NCI-H2227 treated with DMSO at 0.1 percent for 48 hours (cell line): ENCODE measurements around the gene CCDC197.
A peak's percentile ranks its signal among the peaks of the same experiment; 100 is the strongest.

Experiments
- DNase-seq: peaks from one replicate; lab custom pipeline; 2025; lab: John Stamatoyannopoulos, UW

Gene CCDC197

DNA sequence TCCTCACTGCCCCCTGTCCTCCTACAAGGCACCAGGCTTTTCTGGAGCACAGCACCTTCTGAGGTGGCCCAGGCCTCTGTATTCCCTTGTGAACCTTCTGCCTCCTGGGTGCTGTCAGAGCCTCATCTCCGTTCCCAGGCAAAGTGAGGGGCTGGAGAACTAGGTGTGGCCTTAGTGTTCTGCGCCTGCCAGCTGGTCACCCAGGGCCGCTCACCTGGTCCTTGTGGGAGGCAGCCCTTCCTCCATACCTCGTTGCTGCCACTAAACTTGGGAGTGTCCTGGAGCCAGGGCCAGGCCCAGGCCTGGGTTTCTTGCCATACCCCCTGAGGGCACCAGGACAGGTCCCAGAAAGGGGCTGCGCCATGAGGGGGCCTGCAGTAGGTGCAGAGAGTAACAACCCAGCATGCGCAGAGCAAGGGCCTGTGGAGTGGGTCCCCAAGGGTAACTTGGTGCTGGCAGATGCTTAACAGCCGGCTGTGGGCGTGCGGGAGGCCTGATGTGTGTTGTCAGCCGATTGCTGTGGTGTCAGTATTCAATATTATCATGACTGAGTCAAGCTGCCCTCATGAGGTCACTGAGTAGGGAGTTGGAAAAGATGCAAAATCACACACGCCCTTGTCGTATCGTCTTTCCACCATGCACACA lies 46.1 kb downstream of the CCDC197 start:
- no peak for DNase-seq

DNA sequence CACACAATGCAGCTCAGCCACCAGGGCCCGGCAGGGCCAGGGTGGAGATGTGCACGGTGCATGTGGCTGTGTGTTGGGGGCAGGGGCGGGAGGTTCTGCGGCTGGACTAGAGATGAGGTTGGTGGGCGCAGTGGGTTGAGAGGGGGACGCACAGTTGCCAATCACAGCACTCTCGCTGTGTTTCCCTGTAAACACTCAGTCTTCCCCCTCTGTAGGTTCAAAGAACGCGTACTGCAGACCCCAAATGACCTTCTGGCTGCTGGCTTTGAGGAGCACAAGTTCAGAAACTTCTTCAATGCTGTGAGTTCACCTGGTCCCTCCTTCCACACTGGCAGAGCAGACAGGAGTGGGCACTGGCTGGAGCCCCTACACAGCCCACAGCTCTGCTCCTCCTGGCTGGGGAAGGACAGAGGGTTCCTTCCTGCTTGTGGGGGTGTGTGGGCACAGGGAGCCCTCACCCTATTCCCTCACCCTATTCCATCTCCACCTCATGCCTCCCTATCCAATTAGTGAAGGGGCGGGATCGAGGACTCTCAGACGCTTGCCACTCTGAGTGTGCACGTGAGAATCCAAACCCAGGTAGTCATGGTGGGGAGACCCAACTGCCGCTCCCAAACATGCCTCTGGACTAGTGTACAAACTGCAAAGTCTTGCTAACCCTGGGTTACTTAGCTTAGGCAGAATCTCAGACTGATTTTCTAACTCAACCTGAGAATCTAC lies 46.8 kb downstream of the CCDC197 start:
- DNase-seq: no peak

DNA sequence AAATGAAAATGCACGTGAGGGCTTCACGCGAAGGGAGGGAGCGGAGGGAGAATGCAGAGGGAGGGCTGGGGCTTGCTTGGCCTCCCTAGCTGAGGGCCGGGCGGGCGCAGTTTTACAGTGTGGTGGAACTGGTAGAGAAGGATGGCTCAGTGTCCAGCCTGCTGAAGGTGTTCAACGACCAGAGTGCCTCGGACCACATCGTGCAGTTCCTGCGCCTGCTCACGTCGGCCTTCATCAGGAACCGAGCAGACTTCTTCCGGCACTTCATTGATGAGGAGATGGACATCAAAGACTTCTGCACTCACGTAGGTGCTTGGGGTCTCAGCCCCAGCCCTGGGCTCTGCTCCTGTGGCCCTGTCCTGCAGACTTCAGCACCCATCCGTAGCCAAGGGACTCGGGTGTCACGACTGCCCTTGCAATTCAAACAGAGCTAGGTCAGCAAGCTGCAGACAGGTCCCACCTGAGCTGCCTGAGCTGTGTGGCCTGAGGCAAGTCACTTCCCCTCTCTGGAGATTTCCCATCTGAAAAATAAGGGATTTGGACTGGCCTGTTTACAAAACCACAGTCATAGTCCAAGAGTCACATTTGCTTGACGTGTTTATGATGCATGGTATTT lies 47.5 kb downstream of the CCDC197 start:
- DNase-seq: no peak

DNA sequence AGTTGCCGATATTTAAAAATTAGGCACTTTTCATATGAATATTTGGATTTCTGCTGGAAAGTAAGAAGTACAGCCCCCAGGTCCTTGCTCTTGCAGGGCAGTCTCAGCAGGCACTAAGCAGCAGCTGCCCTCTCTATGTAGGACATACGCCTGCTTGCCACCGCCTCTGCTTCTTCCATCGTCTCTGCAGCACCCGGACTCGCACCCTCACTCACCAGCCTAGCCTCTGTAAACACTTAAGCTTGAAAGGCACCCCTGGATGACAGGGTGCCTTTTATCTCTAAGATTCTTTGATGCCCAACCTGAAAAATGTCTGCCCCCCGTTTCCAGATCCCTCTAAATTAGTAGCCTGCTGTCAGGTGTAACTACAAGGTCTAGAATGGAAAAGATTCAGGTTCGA lies 48.0 kb downstream of the CCDC197 start:
- no peak for DNase-seq

DNA sequence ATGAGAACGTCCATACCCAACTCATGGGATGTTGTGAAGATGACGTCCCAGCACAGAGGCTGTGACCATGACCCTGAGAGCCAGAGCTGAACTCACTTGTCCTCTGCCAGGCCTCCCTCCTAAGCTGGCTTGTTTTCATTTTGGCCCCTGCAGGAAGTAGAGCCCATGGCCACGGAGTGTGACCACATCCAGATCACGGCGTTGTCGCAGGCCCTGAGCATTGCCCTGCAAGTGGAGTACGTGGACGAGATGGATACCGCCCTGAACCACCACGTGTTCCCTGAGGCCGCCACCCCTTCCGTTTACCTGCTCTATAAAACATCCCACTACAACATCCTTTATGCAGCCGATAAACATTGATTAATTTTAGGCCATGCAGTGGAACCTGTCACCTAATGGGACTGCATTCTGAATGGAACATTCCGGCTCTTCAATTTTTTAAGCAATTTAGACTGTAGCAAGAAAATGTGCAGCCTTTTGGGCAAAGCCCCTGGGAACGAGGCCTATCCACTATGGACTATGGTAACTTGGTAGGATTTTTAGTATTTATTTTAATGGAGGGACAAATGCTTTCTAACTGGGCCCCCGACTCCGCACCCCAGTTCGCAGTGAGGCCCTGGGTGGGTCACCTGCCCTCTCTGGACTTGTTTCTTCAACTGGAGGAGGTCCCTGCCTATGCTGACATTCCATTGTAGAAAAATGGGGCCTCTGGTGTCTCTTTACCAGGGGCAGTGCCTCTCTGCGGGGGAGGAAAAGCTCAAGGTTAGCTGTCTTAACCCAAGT lies 48.7 kb downstream of the CCDC197 start:
- DNase-seq: no peak

DNA sequence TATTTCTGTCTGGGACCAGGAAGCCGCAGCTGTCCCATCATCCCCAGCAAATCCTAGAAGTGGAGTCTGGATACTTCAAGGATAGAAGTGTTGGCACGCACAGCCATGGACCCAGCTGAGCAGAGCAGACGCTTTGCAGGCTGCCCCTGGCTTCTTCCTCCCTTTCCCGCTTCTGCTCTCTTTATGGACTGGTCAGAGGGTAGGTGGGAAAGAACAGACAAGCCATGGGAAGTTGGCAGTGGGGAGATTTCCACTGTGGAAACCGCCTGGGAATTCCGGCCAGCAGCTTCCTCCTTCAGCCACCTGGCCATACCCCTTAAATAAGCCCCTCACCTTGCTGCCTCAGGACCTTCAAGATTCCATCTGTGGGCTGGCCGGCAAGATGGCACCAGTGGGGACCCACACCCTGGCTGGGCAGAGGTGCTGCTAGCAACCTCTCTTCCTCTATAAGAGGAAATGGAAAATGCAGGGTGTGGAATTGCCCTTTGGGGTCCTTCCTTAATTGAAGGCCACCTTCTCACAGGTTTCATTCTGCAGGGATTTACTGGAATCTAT lies 49.7 kb downstream of the CCDC197 start:
- DNase-seq: no peak

DNA sequence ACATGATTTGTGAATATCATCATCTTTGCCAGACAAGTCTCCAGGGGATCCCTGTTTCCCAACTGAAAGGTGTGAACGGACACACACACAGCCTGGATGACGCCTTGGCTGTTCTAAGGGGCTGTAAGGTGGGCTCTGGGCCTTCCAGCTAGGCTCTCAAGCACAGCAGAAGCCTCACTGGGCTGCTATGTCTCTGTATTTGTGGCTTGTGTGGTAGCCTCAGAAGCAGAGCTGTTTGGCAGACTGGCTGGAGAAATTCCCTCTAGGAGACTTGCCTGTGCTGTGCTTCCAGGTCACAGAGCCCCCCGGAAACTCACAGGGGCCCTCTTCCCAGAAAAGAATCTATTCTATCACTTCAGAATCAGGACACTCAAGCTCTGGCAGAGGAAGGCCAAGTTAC lies 50.5 kb downstream of the CCDC197 start:
- no peak for DNase-seq

DNA sequence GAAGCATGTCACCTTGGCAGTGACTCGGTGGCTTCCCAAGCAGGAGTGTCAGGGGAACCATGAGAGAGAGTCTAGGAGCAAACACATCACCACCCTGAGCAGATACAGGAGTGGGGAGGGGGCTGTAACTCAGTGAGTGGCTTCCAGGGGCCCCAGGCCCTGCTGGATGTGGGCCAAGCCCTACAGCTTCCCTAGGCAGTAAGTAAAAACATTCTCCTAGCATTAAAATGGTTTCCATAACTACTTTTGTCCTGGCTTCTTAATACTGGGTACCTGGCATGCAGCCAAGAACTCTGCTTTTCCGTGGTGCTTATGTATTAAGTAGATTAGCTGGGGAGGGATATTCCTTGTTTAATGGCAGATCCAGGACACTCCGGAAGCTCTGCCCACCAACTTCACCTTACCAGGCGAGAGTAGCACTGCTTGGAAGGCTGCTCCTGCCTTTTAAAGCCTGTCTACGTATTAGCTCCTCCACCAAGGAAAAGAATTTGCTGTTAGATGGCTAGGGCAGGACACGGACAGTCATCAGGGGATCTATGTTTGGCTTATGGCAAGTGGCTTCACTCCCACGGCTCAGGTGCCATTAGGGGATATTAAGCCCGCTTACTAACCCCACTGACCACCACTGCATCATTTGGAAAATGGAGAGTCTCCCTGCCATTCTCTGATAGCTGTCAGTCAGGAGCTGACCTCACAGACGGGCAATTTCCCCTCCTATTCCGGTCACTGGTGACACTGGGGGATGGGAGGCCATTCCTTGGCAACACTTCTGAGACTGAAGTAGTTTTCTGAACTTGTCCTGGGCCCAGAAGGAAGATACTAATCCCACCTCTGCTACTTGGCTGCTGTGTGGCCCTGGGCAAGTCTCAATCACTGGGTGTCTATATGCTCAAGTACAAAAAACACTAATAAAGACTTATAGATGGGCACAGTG lies 51.9 kb downstream of the CCDC197 start:
- DNase-seq: peak; percentile 94

DNA sequence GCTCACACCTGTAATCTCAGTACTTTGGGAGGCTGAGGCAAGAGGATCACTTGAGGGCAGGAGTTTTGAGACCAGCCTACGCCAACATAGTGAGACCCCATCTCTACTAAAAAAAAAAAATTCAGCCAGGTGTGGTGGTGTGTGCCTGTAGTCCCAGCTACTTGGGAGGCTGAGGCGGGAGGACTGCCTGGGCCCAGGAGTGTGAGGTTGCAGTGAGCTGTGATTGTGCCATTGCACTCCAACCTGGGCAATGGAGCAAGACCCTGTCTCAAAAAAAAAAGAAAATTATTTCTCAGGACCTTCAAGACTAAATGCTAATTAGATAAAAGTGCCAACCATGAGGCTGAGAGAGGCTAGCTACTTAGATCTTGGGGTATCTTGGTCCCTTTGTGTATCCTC lies 52.5 kb downstream of the CCDC197 start:
- no peak for DNase-seq

DNA sequence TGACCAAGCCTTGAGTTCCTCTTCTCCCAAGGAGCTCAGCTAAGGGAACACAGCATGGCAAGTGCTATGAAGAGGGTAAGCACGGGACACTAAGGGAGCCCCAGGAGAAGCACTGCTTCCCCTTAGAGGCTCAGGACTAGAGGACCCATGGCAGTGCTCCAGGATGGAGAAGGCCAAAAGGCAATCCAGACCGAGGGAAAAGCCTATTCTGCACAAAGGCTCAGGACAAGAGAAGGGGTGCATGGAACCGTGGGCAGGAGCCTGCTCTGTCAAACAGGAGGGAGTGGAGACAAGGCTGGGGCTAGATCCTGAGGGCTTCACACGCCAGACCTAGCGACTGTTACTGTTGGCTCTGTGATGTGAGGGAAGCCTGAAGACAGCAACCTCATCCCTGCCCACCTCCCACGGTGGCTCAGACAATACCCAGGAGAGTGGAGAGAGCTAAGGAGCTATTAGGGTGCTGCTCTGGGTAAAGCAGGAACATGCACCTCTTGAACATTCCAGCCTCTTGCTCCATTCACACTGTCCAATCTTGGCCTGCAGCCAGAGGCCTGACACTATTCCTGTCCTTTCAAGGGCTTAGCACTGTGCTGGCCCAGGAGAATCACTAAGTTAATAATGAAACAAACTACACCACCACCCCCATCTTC lies 53.3 kb downstream of the CCDC197 start:
- DNase-seq: no peak

DNA sequence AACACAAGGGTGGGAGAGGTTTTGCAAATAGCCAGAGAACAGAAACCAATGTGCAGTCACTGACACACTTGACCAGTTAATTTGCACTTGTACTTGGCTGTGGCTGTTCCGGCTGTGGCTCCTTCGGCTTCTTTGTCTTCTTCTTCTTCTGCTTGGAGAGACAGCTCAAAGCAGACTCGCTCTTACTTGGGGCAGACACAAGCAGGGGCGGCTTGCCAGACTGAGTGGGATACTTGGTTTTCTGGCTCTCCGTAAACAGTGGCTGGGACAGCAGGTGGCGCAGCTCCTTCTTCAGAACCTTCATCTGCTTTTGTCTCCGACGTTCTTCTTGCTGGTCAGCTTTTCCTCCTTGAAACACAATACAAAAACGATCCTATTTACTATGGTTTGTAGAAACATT lies 54.0 kb downstream of the CCDC197 start:
- peak; percentile 61 for DNase-seq

DNA sequence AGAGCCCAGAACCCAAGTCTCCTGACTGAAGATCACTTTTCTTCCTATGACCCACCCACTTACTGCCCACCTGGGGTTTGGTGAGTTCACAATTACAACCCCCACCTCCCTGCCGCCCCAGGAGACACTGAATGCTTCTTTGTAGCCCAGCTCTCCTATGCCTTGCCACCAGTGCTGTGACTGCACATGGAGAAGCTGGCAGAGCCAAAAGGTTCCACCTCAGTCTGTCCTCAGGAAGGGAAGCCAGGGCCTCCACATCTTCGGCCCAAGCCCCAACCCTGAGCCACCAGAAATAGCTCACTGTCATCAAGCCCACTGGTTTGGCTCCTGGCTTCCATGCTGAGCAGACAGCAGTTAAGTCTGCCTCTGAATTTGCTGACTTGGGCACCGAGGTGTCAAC lies 54.7 kb downstream of the CCDC197 start:
- DNase-seq: no peak

DNA sequence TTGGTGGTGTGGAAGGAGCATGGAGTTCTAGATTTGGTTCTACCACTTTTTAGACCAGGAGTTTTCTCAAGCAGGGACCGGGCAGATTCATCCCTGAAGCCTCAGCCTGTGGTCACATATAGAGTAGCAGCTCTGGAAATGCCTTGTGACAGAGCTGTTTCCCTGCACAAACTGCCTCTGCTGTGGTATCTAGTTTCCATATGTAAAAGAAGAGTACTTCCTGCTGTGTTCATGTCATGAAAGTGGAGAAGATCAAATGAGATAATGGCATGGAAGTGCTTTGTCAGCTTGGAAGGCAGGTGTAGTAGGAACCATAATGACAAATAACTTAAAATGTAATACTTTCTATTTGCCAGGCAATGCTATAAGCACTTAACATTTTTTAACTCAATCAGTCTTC lies 55.1 kb downstream of the CCDC197 start:
- no peak for DNase-seq

DNA sequence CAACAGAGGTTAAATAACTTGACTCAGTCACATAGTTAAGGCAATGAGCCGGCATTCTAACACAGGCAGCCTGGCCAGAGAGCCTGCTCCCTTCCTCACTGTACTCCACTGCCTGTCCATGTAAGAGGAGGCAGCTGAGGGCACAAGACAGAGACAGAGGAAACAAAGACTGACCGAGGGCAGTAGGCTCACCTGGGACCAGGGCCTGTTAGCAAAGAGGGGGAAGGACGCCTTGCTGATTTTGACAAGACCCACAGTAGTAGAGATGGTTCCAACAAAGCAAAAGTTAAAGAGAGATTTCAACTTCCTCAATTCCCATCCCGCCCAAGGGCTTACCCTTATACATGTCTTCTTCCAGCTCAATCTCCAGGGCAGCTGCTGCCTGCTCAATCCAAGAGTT lies 55.6 kb downstream of the CCDC197 start:
- DNase-seq: no peak

DNA sequence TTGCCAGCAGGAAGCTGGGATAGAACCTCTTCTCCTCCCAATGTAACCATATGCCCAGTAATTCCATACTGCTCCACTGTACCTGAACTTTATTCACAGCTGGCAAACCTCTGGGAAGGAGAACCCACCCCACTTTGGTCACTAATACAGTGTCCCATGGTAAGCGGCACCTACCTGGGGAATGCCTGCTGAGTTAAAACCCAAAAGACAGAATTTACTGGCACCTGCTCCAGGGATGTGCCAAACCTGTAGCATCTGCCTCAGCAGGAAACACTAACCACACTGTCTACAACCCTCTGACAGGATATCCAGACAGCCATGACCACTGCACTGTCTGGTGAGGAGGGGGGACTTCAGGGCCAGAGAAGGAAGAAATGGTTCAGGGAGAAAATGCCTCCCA lies 57.3 kb downstream of the CCDC197 start:
- DNase-seq: no peak

DNA sequence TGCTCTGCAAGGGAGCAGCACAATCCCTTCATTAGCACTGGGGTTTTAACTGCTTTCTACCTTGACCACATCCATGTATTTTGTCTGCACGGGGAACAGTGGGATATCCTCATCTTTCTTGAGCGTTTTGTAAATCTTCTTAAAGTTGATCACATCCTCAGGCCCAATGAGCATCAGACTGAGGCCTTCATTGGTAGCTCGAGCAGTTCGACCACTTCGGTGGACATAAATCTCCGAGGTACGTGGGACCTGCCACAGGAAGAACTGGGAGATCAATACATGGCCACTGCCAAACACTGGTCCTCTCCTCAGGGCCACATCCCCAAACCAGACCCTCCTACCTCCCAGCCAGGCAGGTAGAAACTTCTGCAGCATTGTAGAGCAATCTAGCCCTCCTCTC lies 57.8 kb downstream of the CCDC197 start:
- no peak for DNase-seq

DNA sequence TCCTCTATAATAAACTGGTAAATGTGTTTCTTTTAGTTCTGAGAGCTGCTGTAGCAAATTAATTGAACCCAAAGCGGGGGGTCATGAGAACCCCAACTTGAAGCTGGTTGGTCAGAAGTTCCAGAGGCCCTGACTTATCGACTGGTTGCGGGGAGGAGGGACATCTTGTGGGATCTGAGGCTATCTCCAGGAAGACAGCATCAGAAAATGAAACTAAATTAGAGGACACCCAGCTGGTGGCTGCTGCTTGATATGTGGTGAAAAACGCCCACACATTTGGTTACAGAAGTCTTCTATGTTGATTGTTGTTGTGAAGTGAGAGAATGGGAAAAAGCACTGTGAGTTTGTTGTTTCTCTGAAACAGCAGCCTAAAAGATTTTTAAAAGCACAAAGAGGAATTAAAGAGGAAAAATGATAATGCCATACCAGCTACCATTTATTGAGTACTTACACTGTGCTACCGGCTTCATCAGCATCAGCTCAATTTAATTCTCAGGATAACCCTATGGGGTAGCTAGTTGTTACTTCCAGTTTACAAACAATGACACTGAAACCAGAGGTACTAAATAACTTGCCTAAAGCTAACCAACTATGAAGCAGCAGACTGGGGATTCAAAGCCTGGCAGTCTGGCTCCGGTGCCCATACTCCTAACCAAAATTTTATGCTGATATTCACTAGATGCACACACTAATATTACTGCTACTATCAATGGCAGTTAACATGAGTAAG lies 59.6 kb downstream of the CCDC197 start:
- no peak for DNase-seq

DNA sequence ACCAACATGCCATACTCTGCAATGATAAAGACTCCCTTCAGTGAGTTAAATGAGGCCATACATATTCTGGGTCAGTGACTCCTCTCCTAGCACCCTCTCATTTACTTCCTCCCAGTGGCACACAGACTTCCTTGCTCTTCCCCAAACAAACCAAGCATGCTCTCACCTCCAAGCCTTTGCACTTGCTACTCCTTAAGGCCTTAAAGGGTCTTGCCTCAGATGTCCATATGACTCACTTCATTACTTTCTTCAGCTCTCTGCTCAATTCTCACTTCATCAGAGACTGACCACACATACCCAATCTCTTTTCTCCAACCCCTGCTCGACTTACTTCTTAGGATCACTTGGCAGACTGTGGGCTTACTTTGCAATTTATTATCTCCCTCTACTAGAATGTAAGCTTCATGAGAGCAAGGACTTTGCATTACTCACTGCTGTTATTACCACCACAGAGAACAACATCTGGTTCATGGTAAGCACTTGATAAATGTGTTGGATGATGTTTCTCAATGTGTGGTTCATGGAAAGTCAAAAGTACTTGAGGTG lies 61.1 kb downstream of the CCDC197 start:
- DNase-seq: no peak
